HepG2 (cell line): ENCODE data around the gene MYD88. TPM values are rescaled to one million over a fixed set of nuclear protein-coding genes. Genes with fewer than 3 reads are reported as not detected.

Source experiments
- BCL3 ChIP-seq: sonication (generic); formaldehyde crosslinking; IDR thresholded peaks from 2 replicates; pipeline ENCODE4 v1.5.1; 2020; ENCODE audit warnings: mild to moderate bottlenecking, missing genetic modification reagents, moderate library complexity
- DNMT1 ChIP-seq: sonication (generic); formaldehyde crosslinking; IDR thresholded peaks from 2 replicates; pipeline ENCODE4 v1.5.1; 2020; ENCODE audit warnings: mild to moderate bottlenecking, missing genetic modification reagents
- ISX ChIP-seq: sonication (generic); formaldehyde crosslinking; conservative IDR thresholded peaks from 2 replicates; pipeline ENCODE4 v1.5.0; 2020; ENCODE audit warnings: missing genetic modification reagents
- NR2F1 ChIP-seq, 2 experiments: fragments of 450-650 bp in 1 of 2; formaldehyde crosslinking in 1 of 2; IDR thresholded peaks; 2 replicates each; pipeline versions ENCODE4 v1.5.0 to v1.6.1; 2016 to 2020; ENCODE audit warnings: mild to moderate bottlenecking in 1 of 2, missing compliant biosample characterization in 1 of 2, missing genetic modification reagents in 1 of 2, moderate library complexity in 1 of 2
- SAFB2 ChIP-seq: sonication (generic); formaldehyde crosslinking; IDR thresholded peaks from 2 replicates; pipeline ENCODE4 v1.5.1; 2020; ENCODE audit warnings: missing genetic modification reagents, low read depth, mild to moderate bottlenecking, borderline replicate concordance
- ZNF20 ChIP-seq: sonication (generic); formaldehyde crosslinking; IDR thresholded peaks from 2 replicates; pipeline ENCODE4 v1.4.0; 2020; ENCODE audit warnings: mild to moderate bottlenecking, moderate library complexity, missing genetic modification reagents
- ZNF276 ChIP-seq: sonication (generic); formaldehyde crosslinking; IDR thresholded peaks from 2 replicates; pipeline ENCODE4 v1.4.0; 2020; ENCODE audit warnings: mild to moderate bottlenecking, low read depth, missing genetic modification reagents
- ZNF652 ChIP-seq: IDR thresholded peaks from 2 replicates; pipeline ENCODE4 v1.6.1; 2016; ENCODE audit warnings: low read depth, borderline replicate concordance
- ZNF781 ChIP-seq: sonication (generic); formaldehyde crosslinking; IDR thresholded peaks from 2 replicates; pipeline ENCODE4 v1.5.1; 2020; ENCODE audit warnings: borderline replicate concordance, mild to moderate bottlenecking, missing genetic modification reagents; ENCODE audit errors: not compliant biosample characterization
- ZSCAN25 ChIP-seq: sonication (generic); formaldehyde crosslinking; IDR thresholded peaks from 2 replicates; pipeline ENCODE4 v1.8.0; 2022; ENCODE audit warnings: mild to moderate bottlenecking, missing genetic modification reagents
- polyA plus RNA-seq, 8 experiments: library from polyadenylated mRNA; depleted of rRNA in 3 of 8; stranded (reverse) in 7 of 8; unstranded in 1 of 8; fragments of >200 nt; fragmentation: Illumina TruSeq in 4 of 8; extraction: Trizol in 4 of 8; gene quantifications; 2 replicates each; pipeline versions ENCODE4 v1.2.1 to v1.2.3, GENCODE V29; 2011 to 2016; ENCODE audit warnings: low read depth in 4 of 8, missing spikeins in 1 of 8, mixed read lengths in 1 of 8; ENCODE audit not compliant: insufficient read depth in 1 of 8
- total RNA-seq, 5 experiments: library from RNA; depleted of rRNA; stranded (reverse); fragments of >200 nt; fragmentation: Illumina TruSeq; extraction: Trizol; gene quantifications; 2 replicates each; pipeline ENCODE4 v1.2.3, GENCODE V29; 2016; ENCODE audit warnings: low read depth in 1 of 5

Gene MYD88
- total and polyA plus RNA-seq, 2 of the 13 experiments (the other 11 are each of a cell fraction or from before 2014, with no cell fraction given) = 7.6 to 32.7 TPM

GRCh38 chr3:38164643-38164951 is 26.1 kb downstream of the MYD88 start (continued):
- TF ChIP-seq ZNF276 (CRISPR knock-in tag) (no peak), ZNF652 (no peak), DNMT1 (CRISPR knock-in tag) (no peak), BCL3 (CRISPR knock-in tag) (0 out of 2 replicates have a peak, but pooled peaks have one; percentile 5), ZSCAN25 (no peak), NR2F1 (CRISPR knock-in tag; IDR thresholded peaks at IDR 0.05) (no peak), ISX (CRISPR knock-in tag) (no peak), ZNF781 (CRISPR knock-in tag) (peak; percentile 21), ZNF20 (CRISPR knock-in tag) (0 out of 2 replicates have a peak, but pooled peaks have one; percentile 48), SAFB2 (0 out of 2 replicates have a peak, but pooled peaks have one; percentile 31)
